HepG2 (cell line): ENCODE measurements around the gene TOB1. TPM values are rescaled to one million over a fixed set of nuclear protein-coding genes. Genes with fewer than 3 reads are reported as not detected.
A peak's percentile ranks its signal among the peaks of the same experiment; 100 is the strongest.

ENCODE experiments used
- ATF3 ChIP-seq: sonication (generic); formaldehyde crosslinking; IDR thresholded peaks from 2 replicates; pipeline ENCODE4 v1.4.0; 2020; ENCODE audit warnings: missing genetic modification reagents
- CEBPB ChIP-seq: IDR thresholded peaks from 2 replicates; pipeline ENCODE4 v1.6.1; 2011; ENCODE audit warnings: low read depth, low read length, improper control_type of control experiment, borderline replicate concordance
- GPBP1L1 ChIP-seq: sonication (generic); formaldehyde crosslinking; IDR thresholded peaks from 2 replicates; pipeline ENCODE4 v1.5.0; 2020; ENCODE audit warnings: mild to moderate bottlenecking, missing genetic modification reagents
- HIC2 ChIP-seq: sonication (generic); formaldehyde crosslinking; IDR thresholded peaks from 2 replicates; pipeline ENCODE4 v1.9.0; 2022; ENCODE audit warnings: low read depth, missing genetic modification reagents
- HOMEZ ChIP-seq: IDR thresholded peaks from 2 replicates; pipeline ENCODE4 v1.6.1; 2016; ENCODE audit warnings: low read depth
- HOXA7 ChIP-seq: sonication (generic); formaldehyde crosslinking; IDR thresholded peaks from 2 replicates; pipeline ENCODE4 v1.8.1; 2022; ENCODE audit warnings: mild to moderate bottlenecking, missing genetic modification reagents, moderate library complexity
- ISL2 ChIP-seq: sonication (generic); formaldehyde crosslinking; IDR thresholded peaks from 2 replicates; pipeline ENCODE4 v1.5.0; 2020; ENCODE audit warnings: missing genetic modification reagents
- KAT8 ChIP-seq: IDR thresholded peaks from 2 replicates; pipeline ENCODE4 v1.6.1; 2016; ENCODE audit warnings: missing genetic modification reagents, missing compliant biosample characterization
- KLF9 ChIP-seq: IDR thresholded peaks from 2 replicates; pipeline ENCODE4 v1.6.1; 2016; ENCODE audit warnings: low read depth
- MED8 ChIP-seq: sonication (generic); formaldehyde crosslinking; IDR thresholded peaks from 2 replicates; pipeline ENCODE4 v1.8.1; 2023; ENCODE audit warnings: mild to moderate bottlenecking, missing genetic modification reagents; ENCODE audit not compliant: insufficient replicate concordance
- NR2F1 ChIP-seq, 2 experiments: fragments of 450-650 bp in 1 of 2; formaldehyde crosslinking in 1 of 2; IDR thresholded peaks; 2 replicates each; pipeline versions ENCODE4 v1.5.0 to v1.6.1; 2016 to 2020; ENCODE audit warnings: mild to moderate bottlenecking in 1 of 2, missing compliant biosample characterization in 1 of 2, missing genetic modification reagents in 1 of 2, moderate library complexity in 1 of 2
- PAX8 ChIP-seq: sonication (generic); formaldehyde crosslinking; IDR thresholded peaks from 2 replicates; pipeline ENCODE4 v1.8.0; 2022; ENCODE audit warnings: mild to moderate bottlenecking, missing genetic modification reagents, borderline replicate concordance
- POGZ ChIP-seq: sonication (generic); formaldehyde crosslinking; IDR thresholded peaks from 2 replicates; pipeline ENCODE4 v1.4.0; 2020; ENCODE audit warnings: mild to moderate bottlenecking, missing genetic modification reagents
- RCOR2 ChIP-seq: IDR thresholded peaks from 2 replicates; pipeline ENCODE4 v1.6.1; 2016; ENCODE audit warnings: missing biosample characterization, missing genetic modification reagents
- REPIN1 ChIP-seq: sonication (generic); formaldehyde crosslinking; IDR thresholded peaks from 2 replicates; pipeline ENCODE4 v1.8.0; 2022; ENCODE audit warnings: missing genetic modification reagents, low read depth, mild to moderate bottlenecking, borderline replicate concordance
- RXRB ChIP-seq: IDR thresholded peaks from 2 replicates; pipeline ENCODE4 v1.6.1; 2016; ENCODE audit warnings: borderline replicate concordance, missing genetic modification reagents, missing compliant biosample characterization
- TEAD3 ChIP-seq: optimal IDR thresholded peaks from 2 replicates; pipeline ENCODE3; 2016; ENCODE audit warnings: borderline replicate concordance
- ZBTB8A ChIP-seq: sonication (generic); formaldehyde crosslinking; IDR thresholded peaks from 2 replicates; pipeline ENCODE4 v1.4.0; 2020; ENCODE audit warnings: mild to moderate bottlenecking, low read depth, missing genetic modification reagents, borderline replicate concordance
- ZNF260 ChIP-seq: sonication (generic); formaldehyde crosslinking; IDR thresholded peaks from 2 replicates; pipeline ENCODE4 v1.4.0; 2020; ENCODE audit warnings: missing genetic modification reagents, low read depth, mild to moderate bottlenecking, borderline replicate concordance
- ZNF331 ChIP-seq: sonication (generic); formaldehyde crosslinking; IDR thresholded peaks from 2 replicates; pipeline ENCODE4 v1.4.0; 2020; ENCODE audit warnings: missing genetic modification reagents
- ZNF510 ChIP-seq: sonication (generic); formaldehyde crosslinking; IDR thresholded peaks from 2 replicates; pipeline ENCODE4 v1.4.0; 2020; ENCODE audit warnings: low read depth, mild to moderate bottlenecking, missing genetic modification reagents
- ZNF616 ChIP-seq: sonication (generic); formaldehyde crosslinking; IDR thresholded peaks from 2 replicates; pipeline ENCODE4 v1.5.0; 2020; ENCODE audit warnings: low read depth, mild to moderate bottlenecking, missing genetic modification reagents
- ZNF629 ChIP-seq: sonication (generic); formaldehyde crosslinking; conservative IDR thresholded peaks from 2 replicates; pipeline ENCODE4 v1.5.0; 2020; ENCODE audit warnings: missing genetic modification reagents
- ZNF644 ChIP-seq: IDR thresholded peaks from 2 replicates; pipeline ENCODE4 v1.6.1; 2016; ENCODE audit warnings: low read depth
- ZNF781 ChIP-seq: sonication (generic); formaldehyde crosslinking; IDR thresholded peaks from 2 replicates; pipeline ENCODE4 v1.5.1; 2020; ENCODE audit warnings: borderline replicate concordance, mild to moderate bottlenecking, missing genetic modification reagents; ENCODE audit errors: not compliant biosample characterization
- polyA plus RNA-seq, 8 experiments: library from polyadenylated mRNA; depleted of rRNA in 3 of 8; stranded (reverse) in 7 of 8; unstranded in 1 of 8; fragments of >200 nt; fragmentation: Illumina TruSeq in 4 of 8; extraction: Trizol in 4 of 8; gene quantifications; 2 replicates each; pipeline versions ENCODE4 v1.2.1 to v1.2.3, GENCODE V29; 2011 to 2016; ENCODE audit warnings: low read depth in 4 of 8, missing spikeins in 1 of 8, mixed read lengths in 1 of 8; ENCODE audit not compliant: insufficient read depth in 1 of 8
- total RNA-seq, 5 experiments: library from RNA; depleted of rRNA; stranded (reverse); fragments of >200 nt; fragmentation: Illumina TruSeq; extraction: Trizol; gene quantifications; 2 replicates each; pipeline ENCODE4 v1.2.3, GENCODE V29; 2016; ENCODE audit warnings: low read depth in 1 of 5

The TOB1 gene
- total and polyA plus RNA-seq, 2 of the 13 experiments (the other 11 are each of a cell fraction or from before 2014, with no cell fraction given) = 21.9 to 57.7 TPM

- TF ChIP-seq HIC2 (CRISPR knock-in tag) (peak; percentile 99), CEBPB (no peak), ZNF629 (peak; percentile 70), TEAD3 (CRISPR knock-in tag) (peak; percentile 65), MED8 (CRISPR knock-in tag) (peak; percentile 66), ZNF260 (CRISPR knock-in tag) (no peak), KAT8 (CRISPR knock-in tag) (no peak), ZNF781 (CRISPR knock-in tag) (no peak), ATF3 (CRISPR knock-in tag) (no peak; the same call in 1 of the 2 replicates), HOMEZ (CRISPR knock-in tag) (peak; percentile 66; the same call in 1 of the 2 replicates), ZNF616 (peak; percentile 82; the same call in 1 of the 2 replicates), ZBTB8A (CRISPR knock-in tag) (peak; percentile 72; the same call in 1 of the 2 replicates), REPIN1 (CRISPR knock-in tag) (no peak), ISL2 (CRISPR knock-in tag) (no peak), NR2F1 (CRISPR knock-in tag; IDR thresholded peaks at IDR 0.05) (peak in 1 of 2 experiments; percentile 61; a peak in 2 of 4 replicates), RXRB (CRISPR knock-in tag) (peak; percentile 88; the same call in 1 of the 2 replicates), KLF9 (0 out of 2 replicates have a peak, but pooled peaks have one; percentile 34), GPBP1L1 (no peak), POGZ (peak; percentile 32; the same call in 1 of the 2 replicates), RCOR2 (CRISPR knock-in tag) (peak; percentile 45), HOXA7 (CRISPR knock-in tag) (no peak), PAX8 (CRISPR knock-in tag) (peak; percentile 85; the same call in 1 of the 2 replicates), ZNF331 (CRISPR knock-in tag) (peak; percentile 85), ZNF644 (CRISPR knock-in tag) (peak; percentile 84; the same call in 1 of the 2 replicates), ZNF510 (CRISPR knock-in tag) (peak; percentile 82; the same call in 1 of the 2 replicates)
Observed at GRCh38 chr17:50909765-50910605, 43.8 kb upstream of the TOB1 start (continued).
